ENCODE data around the gene GDF9. TPM values are rescaled to one million over a fixed set of nuclear protein-coding genes. Genes with fewer than 3 reads are reported as not detected.

The GDF9 gene
- total RNA-seq, 1 experiment from 2014 or later: 0.94 TPM

DNA sequence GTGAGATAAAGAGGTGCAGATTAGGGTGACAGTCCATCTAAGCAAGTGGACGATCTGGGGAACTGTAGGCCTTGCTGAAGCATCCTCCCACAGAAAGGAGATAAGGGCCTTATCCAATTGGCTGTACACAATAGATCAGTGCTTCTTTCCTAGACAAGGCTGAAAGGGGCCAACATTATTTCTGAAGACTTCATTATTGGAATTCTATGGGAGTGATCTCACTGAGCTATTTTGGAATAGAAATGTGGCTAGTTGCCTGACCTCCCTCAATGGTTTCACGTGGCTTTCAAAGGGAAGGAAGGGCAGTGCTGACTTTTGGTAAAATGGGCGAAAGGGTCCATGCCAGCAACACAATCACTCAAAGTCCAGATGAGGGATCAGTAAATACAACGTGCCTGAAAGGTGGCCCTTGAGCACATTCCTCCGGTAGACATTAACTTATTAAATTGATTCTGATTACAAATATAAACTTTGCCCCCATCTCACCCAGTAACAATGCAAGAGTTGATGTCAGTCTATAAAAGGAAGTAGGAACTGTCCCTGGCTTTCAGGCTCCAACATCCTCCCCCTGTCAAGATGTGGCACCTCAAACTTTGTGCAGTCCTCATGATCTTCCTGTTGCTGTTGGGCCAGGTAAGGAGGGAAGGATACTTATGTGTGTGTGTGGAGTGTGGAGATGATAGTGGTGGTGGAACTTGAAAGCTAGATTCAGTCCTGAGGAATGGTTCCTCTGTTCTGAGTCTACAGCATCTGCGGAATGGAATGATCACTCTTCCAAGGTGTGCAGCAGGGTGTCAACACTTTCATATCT, 7.1 kb upstream of the GDF9 start, which contains the start of gene LEAP2:
Gene LEAP2, plus strand, starts transcription at position 550 of the 811 bp plus-strand sequence. Its CDS starts 27 bp downstream, at position 577.
- peak within 1 kb of the TSS; percentile 38 for H3K4me3 Mint-ChIP-seq (ENCODE audit: low read depth, unreplicated experiment)
- CTCF ChIA-PET: interaction anchor here (0.5 kb wide), 1 partner anchor 1024 kb away, joined by 3 read pairs; no protein-coding TSS in a partner anchor
- DNase-seq: peak; percentile 56

DNA sequence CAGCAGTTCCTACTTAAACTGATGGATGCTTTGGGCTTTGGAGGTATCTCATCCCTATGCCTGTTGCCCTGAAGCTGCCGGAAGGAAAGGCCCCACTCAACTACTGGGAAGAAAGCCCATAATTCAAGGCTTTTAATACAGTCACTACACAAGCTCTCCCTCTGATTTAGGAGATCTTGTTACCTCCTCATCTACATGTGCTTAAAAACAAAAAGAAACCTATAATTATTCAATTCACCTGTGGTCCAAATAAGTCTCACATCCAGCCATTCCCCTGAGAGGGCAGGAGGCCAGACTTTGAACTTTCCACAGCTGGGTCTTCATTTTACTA, 6.5 kb upstream of the GDF9 start:
- Mint-ChIP-seq H3K9me3 (ENCODE audit: low read depth, unreplicated experiment) (peaks cover 5% of the 10 kb centered on the region), H3K27me3 (ENCODE audit: unreplicated experiment) (no peaks in the 10 kb centered on the region), H3K4me1 (ENCODE audit: low read depth, unreplicated experiment) (peaks cover 46% of the 10 kb centered on the region), H3K27ac (ENCODE audit: unreplicated experiment) (peak overlapping the region; percentile 90), H3K4me3 (ENCODE audit: low read depth, unreplicated experiment) (no peak overlapping the region), H3K36me3 (ENCODE audit: insufficient read depth, unreplicated experiment) (peaks cover 74% of the 10 kb centered on the region)
- CTCF ChIA-PET: no interaction called here
- intact Hi-C loops (cut with micrococcal nuclease; ENCODE audit: unreplicated experiment): no loop called here
- DNase-seq: no peak
- no TSS peak for BruUV-seq (replicated peaks)
- TF ChIP-seq, protein P1, sequence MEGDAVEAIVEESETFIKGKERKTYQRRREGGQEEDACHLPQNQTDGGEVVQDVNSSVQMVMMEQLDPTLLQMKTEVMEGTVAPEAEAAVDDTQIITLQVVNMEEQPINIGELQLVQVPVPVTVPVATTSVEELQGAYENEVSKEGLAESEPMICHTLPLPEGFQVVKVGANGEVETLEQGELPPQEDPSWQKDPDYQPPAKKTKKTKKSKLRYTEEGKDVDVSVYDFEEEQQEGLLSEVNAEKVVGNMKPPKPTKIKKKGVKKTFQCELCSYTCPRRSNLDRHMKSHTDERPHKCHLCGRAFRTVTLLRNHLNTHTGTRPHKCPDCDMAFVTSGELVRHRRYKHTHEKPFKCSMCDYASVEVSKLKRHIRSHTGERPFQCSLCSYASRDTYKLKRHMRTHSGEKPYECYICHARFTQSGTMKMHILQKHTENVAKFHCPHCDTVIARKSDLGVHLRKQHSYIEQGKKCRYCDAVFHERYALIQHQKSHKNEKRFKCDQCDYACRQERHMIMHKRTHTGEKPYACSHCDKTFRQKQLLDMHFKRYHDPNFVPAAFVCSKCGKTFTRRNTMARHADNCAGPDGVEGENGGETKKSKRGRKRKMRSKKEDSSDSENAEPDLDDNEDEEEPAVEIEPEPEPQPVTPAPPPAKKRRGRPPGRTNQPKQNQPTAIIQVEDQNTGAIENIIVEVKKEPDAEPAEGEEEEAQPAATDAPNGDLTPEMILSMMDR (IDR thresholded peaks at IDR 0.05; ENCODE audit: unreplicated experiment): no peak

More for the DNA sequence above, 7.1 kb upstream of the GDF9 start, which contains the start of gene LEAP2:
- Mint-ChIP-seq H3K36me3 (ENCODE audit: insufficient read depth, unreplicated experiment) (peaks cover 74% of the 10 kb centered on the region), H3K4me1 (ENCODE audit: low read depth, unreplicated experiment) (peaks cover 51% of the 10 kb centered on the region), H3K27me3 (ENCODE audit: unreplicated experiment) (no peaks in the 10 kb centered on the region), H3K9me3 (ENCODE audit: low read depth, unreplicated experiment) (peaks cover 5% of the 10 kb centered on the region), H3K27ac (ENCODE audit: unreplicated experiment) (peak within 1 kb of the TSS; percentile 90)
- intact Hi-C loops (cut with micrococcal nuclease; ENCODE audit: unreplicated experiment): no loop called here
- no TSS peak for BruUV-seq (replicated peaks)
- TF ChIP-seq, protein P1 (IDR thresholded peaks at IDR 0.05; ENCODE audit: unreplicated experiment): no peak

DNA sequence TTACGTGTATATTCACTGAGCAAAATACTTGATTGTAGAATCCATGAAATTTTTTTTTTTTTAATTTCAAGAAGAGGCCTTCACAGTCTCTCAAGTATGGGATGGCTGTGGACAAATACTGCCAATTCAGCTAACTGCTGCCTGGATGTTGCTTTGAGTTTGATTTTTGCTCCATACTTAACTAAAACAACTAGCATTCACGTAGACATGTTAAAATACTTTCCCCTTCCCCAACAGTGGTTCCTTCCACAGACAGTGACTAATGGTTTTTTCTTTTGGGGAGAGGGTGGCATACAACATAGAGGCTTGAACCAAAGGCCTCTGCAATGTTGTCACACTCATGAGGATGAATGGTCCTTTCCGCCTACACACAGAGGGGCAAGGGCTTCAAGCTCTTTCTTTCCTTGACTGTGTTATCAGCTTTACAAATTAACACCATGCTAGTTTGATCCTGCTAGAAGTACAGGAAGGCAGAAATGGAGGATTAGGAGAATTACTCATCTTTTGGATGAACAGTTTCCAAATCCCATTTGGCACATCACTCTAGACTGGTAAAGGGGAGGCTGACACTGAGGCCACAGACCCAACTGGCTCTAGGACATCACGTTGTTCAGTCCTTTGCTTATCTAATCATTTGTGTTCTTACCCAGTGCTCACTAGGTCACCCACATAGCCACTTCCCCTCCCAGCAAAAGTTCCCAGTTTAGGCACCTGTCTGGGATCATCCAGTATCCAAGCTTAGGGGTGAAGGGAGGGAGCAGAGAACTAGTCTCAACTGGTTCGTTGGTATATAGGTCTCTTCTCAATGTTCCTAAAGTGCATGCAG, 5.4 kb upstream of the GDF9 start:
- BruUV-seq (replicated peaks): no TSS peak

DNA sequence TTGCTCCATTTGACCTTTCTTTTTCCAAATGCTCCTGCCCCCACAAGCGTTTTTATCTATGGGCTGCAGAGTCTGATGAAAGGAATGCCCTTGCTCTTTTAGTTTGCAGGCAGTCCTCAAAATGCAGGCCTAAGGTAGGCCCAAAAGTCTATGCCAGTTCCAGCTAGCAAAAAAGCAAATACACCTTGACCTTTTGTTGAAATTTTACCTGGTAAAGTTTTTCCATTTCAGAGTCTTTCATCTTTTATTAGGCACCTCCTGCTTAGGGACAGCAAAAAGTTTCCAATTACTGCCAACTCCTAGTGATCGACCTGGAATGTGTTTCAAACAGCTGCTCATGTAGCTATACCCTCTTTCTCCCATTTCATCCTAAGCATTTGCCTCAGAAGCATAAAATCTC, 4.5 kb upstream of the GDF9 start:
- CTCF ChIA-PET: no interaction called here
- no peak for DNase-seq
- Mint-ChIP-seq H3K36me3 (ENCODE audit: insufficient read depth, unreplicated experiment) (peaks cover 86% of the 10 kb centered on the region), H3K27ac (ENCODE audit: unreplicated experiment) (no peak overlapping the region), H3K4me1 (ENCODE audit: low read depth, unreplicated experiment) (peaks cover 34% of the 10 kb centered on the region), H3K9me3 (ENCODE audit: low read depth, unreplicated experiment) (peaks cover 5% of the 10 kb centered on the region), H3K27me3 (ENCODE audit: unreplicated experiment) (no peaks in the 10 kb centered on the region), H3K4me3 (ENCODE audit: low read depth, unreplicated experiment) (no peak overlapping the region)
- no TSS peak for BruUV-seq (replicated peaks)
- TF ChIP-seq, protein P1 (IDR thresholded peaks at IDR 0.05; ENCODE audit: unreplicated experiment): no peak
- intact Hi-C loops (cut with micrococcal nuclease; ENCODE audit: unreplicated experiment): no loop called here

More for the DNA sequence above, 5.4 kb upstream of the GDF9 start:
- intact Hi-C loops (cut with micrococcal nuclease; ENCODE audit: unreplicated experiment): no loop called here
- H3K4me1 Mint-ChIP-seq (ENCODE audit: low read depth, unreplicated experiment): peaks cover 42% of the 10 kb centered on the region
- H3K36me3 Mint-ChIP-seq (ENCODE audit: insufficient read depth, unreplicated experiment): peaks cover 78% of the 10 kb centered on the region
- TF ChIP-seq, protein P1 (IDR thresholded peaks at IDR 0.05; ENCODE audit: unreplicated experiment): no peak
- peak overlapping the region; percentile 90 for H3K27ac Mint-ChIP-seq (ENCODE audit: unreplicated experiment)
- H3K4me3 Mint-ChIP-seq (ENCODE audit: low read depth, unreplicated experiment): no peak overlapping the region
- no peak for DNase-seq
- CTCF ChIA-PET: no interaction called here
- no peaks in the 10 kb centered on the region for H3K27me3 Mint-ChIP-seq (ENCODE audit: unreplicated experiment)
- H3K9me3 Mint-ChIP-seq (ENCODE audit: low read depth, unreplicated experiment): peaks cover 5% of the 10 kb centered on the region

Measured in Calu3 (cell line).